Putamen (tissue), 1 donor: Measurements from ENCODE around the gene TAF8.

Source experiments
- DNase-seq: peaks from one replicate; pipeline ENCODE4 v3.0.0-alpha.2; 2016; ENCODE audit warnings: low spot score

The TAF8 gene

GRCh38 chr6:42124223-42124836, 74.0 kb downstream of the TAF8 start:
- no peak for DNase-seq

GRCh38 chr6:42125231-42125630, 74.9 kb downstream of the TAF8 start:
- DNase-seq, result no peak

- no peak for DNase-seq
Observed at GRCh38 chr6:42125663-42126062, 75.3 kb downstream of the TAF8 start.

GRCh38 chr6:42128460-42129359, 78.4 kb downstream of the TAF8 start:
- no peak for DNase-seq

GRCh38 chr6:42129360-42129676, 79.0 kb downstream of the TAF8 start:
- DNase-seq, result no peak

GRCh38 chr6:42131531-42131930, 81.2 kb downstream of the TAF8 start:
- DNase-seq, result no peak

- no peak for DNase-seq
Observed at GRCh38 chr6:42133926-42134325, 83.6 kb downstream of the TAF8 start.

GRCh38 chr6:42135161-42135560, 84.8 kb downstream of the TAF8 start:
- no peak for DNase-seq

- no peak for DNase-seq
Observed at GRCh38 chr6:42135722-42136121, 85.4 kb downstream of the TAF8 start.

GRCh38 chr6:42136508-42137193, 86.3 kb downstream of the TAF8 start:
- no peak for DNase-seq
